GM23248 (cell line): ENCODE data around the gene POLDIP2. TPM values are rescaled to one million over a fixed set of nuclear protein-coding genes. Genes with fewer than 3 reads are reported as not detected.

Experiments
- DNase-seq: peaks from one replicate; pipeline ENCODE4 v3.0.0-alpha.2; 2015
- H2AFZ ChIP-seq: fragments of 200-600 bp; sonication (generic); 2 replicates; pipeline ENCODE4 v1.6.1; 2016; ENCODE audit warnings: antibody characterized with exemption
- H3F3A ChIP-seq: fragments of 200-600 bp; sonication (generic); 2 replicates; pipeline ENCODE4 v1.6.1; 2016; ENCODE audit warnings: mild to moderate bottlenecking, antibody characterized with exemption, mixed run types; ENCODE audit not compliant: insufficient read depth
- H3K27ac ChIP-seq: fragments of 200-600 bp; sonication (generic); 2 replicates; pipeline ENCODE4 v1.5.1; 2016; ENCODE audit warnings: mild to moderate bottlenecking
- H3K27me3 ChIP-seq: fragments of 200-600 bp; sonication (generic); replicated peaks from 2 replicates; pipeline ENCODE4 v1.6.1; 2016; ENCODE audit warnings: mild to moderate bottlenecking; ENCODE audit not compliant: insufficient read depth
- H3K36me3 ChIP-seq: fragments of 200-600 bp; sonication (generic); 2 replicates; pipeline ENCODE4 v1.6.1; 2016; ENCODE audit warnings: low read depth, mild to moderate bottlenecking
- H3K4me1 ChIP-seq: fragments of 200-600 bp; sonication (generic); 2 replicates; pipeline ENCODE4 v1.6.1; 2016; ENCODE audit warnings: mild to moderate bottlenecking; ENCODE audit not compliant: insufficient read depth
- H3K4me2 ChIP-seq: fragments of 200-600 bp; sonication (generic); one replicate; pipeline ENCODE4 v1.6.1; 2016; ENCODE audit warnings: mild to moderate bottlenecking; ENCODE audit not compliant: unreplicated experiment
- H3K4me3 ChIP-seq: fragments of 200-600 bp; sonication (generic); 2 replicates; pipeline ENCODE4 v1.5.1; 2016; ENCODE audit warnings: mild to moderate bottlenecking
- H3K79me2 ChIP-seq: fragments of 200-600 bp; sonication (generic); 2 replicates; pipeline ENCODE4 v1.6.1; 2016; ENCODE audit warnings: mild to moderate bottlenecking; ENCODE audit not compliant: insufficient read depth
- H3K9ac ChIP-seq: fragments of 200-600 bp; sonication (generic); 2 replicates; pipeline ENCODE4 v1.6.1; 2016; ENCODE audit warnings: mild to moderate bottlenecking
- H3K9me2 ChIP-seq: fragments of 200-600 bp; sonication (generic); 2 replicates; pipeline ENCODE4 v1.6.1; 2016; ENCODE audit warnings: mixed run types, mild to moderate bottlenecking, moderate library complexity; ENCODE audit not compliant: insufficient read depth
- H3K9me3 ChIP-seq: fragments of 200-600 bp; sonication (generic); one replicate; pipeline ENCODE4 v1.6.1; 2017; ENCODE audit warnings: low read depth
- H4K20me1 ChIP-seq: fragments of 200-600 bp; sonication (generic); 2 replicates; pipeline ENCODE4 v1.6.0; 2016; ENCODE audit not compliant: insufficient read depth
- EZH2 ChIP-seq: fragments of 200-600 bp; sonication (generic); IDR thresholded peaks from 2 replicates; pipeline ENCODE4 v1.6.1; 2018; ENCODE audit warnings: antibody characterized with exemption, mild to moderate bottlenecking; ENCODE audit not compliant: insufficient read depth, poor library complexity, severe bottlenecking
- EZH2phosphoT487 ChIP-seq: fragments of 200-600 bp; sonication (generic); IDR thresholded peaks from 2 replicates; pipeline ENCODE4 v1.6.1; 2018; ENCODE audit warnings: antibody characterized with exemption, moderate library complexity, mild to moderate bottlenecking, low read depth; ENCODE audit not compliant: insufficient read depth
- WGBS, 2 experiments: methylation state at CpG; one replicate each; pipeline ENCODE4 v1.1.6; 2015 to 2017; ENCODE audit warnings: low lambda C conversion rate in 2 of 2, low coverage in 1 of 2; ENCODE audit errors: missing lambda C conversion rate in 2 of 2; 5-methylcytosine and 5-hydroxymethylcytosine counted together
- in situ Hi-C: fragments of 300-500 bp; cut with MboI; formaldehyde crosslinking; loops from 2 replicates; pipeline ENCODE4 v1.15.0; 2020
- polyA plus RNA-seq: library from polyadenylated mRNA; unstranded; fragments of >200 nt; fragmentation: Nextera tagmentation; extraction: Ambion mirVana; gene quantifications from 2 replicates; pipeline ENCODE4 v1.2.1, GENCODE V29; 2016
- total RNA-seq: library from RNA; depleted of rRNA; stranded (reverse); fragments of >200 nt; shearing (Covaris generic); gene quantifications from 2 replicates; pipeline ENCODE4 v1.2.3, GENCODE V29; 2014

The POLDIP2 gene
- total and polyA plus RNA-seq, 2 experiments from 2014 or later, result 92.7 to 105 TPM

GRCh38 chr17:28363776-28364650 lies 6.7 kb upstream of the POLDIP2 start:
- H2AFZ ChIP-seq, result no peak overlapping the region
- H3F3A ChIP-seq, result no peaks in the 10 kb centered on the region
- H3K27ac ChIP-seq, result no peak overlapping the region
- peaks cover 21% of the 10 kb centered on the region for H3K36me3 ChIP-seq
- H3K4me3 ChIP-seq, result no peak overlapping the region
- no peak for DNase-seq
- peaks cover 6% of the 10 kb centered on the region for H3K79me2 ChIP-seq
- H3K9me3 ChIP-seq, result no peaks in the 10 kb centered on the region
- H3K9me2 ChIP-seq, result no peaks in the 10 kb centered on the region
- TF ChIP-seq EZH2, result no peak
- TF ChIP-seq EZH2phosphoT487, result no peak
- in situ Hi-C loops, result no loop called here
- no peaks in the 10 kb centered on the region for H3K27me3 ChIP-seq
- no peaks in the 10 kb centered on the region for H3K4me1 ChIP-seq
- no peak overlapping the region for H3K9ac ChIP-seq
- H4K20me1 ChIP-seq, result no peaks in the 10 kb centered on the region
- 87 to 90% methylated on average over 8 of the region's 8 CpGs for WGBS, 2 experiments
- H3K4me2 ChIP-seq, result no peak overlapping the region

- Histone ChIP-seq H3K9ac (no peak overlapping the region), H3K4me2 (no peak overlapping the region), H3K4me3 (no peak overlapping the region), H4K20me1 (no peaks in the 10 kb centered on the region), H3K36me3 (peaks cover 21% of the 10 kb centered on the region), H3K79me2 (peaks cover 14% of the 10 kb centered on the region), H2AFZ (no peak overlapping the region), H3F3A (no peaks in the 10 kb centered on the region), H3K9me2 (no peaks in the 10 kb centered on the region), H3K9me3 (no peaks in the 10 kb centered on the region), H3K4me1 (peaks cover 4% of the 10 kb centered on the region; the same call in 1 of the 2 replicates), H3K27ac (no peak overlapping the region), H3K27me3 (no peaks in the 10 kb centered on the region)
- 90 to 94% methylated on average over 5 of the region's 5 CpGs for WGBS, 2 experiments
- no peak for DNase-seq
- TF ChIP-seq EZH2, result no peak
- TF ChIP-seq EZH2phosphoT487, result no peak
- in situ Hi-C loops, result no loop called here
These were observed 5.9 kb upstream of the POLDIP2 start for GRCh38 chr17:28363186-28363585.

- in situ Hi-C loops, result no loop called here
- WGBS, 2 experiments, result 0 to 1% methylated on average over 4 of the region's 4 CpGs
- TF ChIP-seq EZH2phosphoT487 (no peak), EZH2 (no peak)
These were observed 522 bp upstream of the POLDIP2 start for GRCh38 chr17:28357901-28358197.

GRCh38 chr17:28350271-28350670 lies 7.1 kb downstream of the POLDIP2 start:
- Histone ChIP-seq H3K4me1 (peaks cover 24% of the 10 kb centered on the region), H3K9me2 (no peaks in the 10 kb centered on the region), H3F3A (peaks cover 54% of the 10 kb centered on the region), H2AFZ (no peak overlapping the region), H3K4me3 (no peak overlapping the region), H3K27ac (no peak overlapping the region), H3K79me2 (peaks cover 19% of the 10 kb centered on the region), H3K9me3 (no peaks in the 10 kb centered on the region), H3K36me3 (peaks cover 42% of the 10 kb centered on the region), H4K20me1 (no peaks in the 10 kb centered on the region), H3K4me2 (no peak overlapping the region), H3K9ac (no peak overlapping the region), H3K27me3 (no peaks in the 10 kb centered on the region)
- WGBS, 2 experiments, result 93 to 95% methylated on average over 7 of the region's 7 CpGs
- TF ChIP-seq EZH2 (no peak), EZH2phosphoT487 (no peak)
- DNase-seq, result no peak
- in situ Hi-C loops, result no loop called here

More at GRCh38 chr17:28357901-28358197, 522 bp upstream of the POLDIP2 start:
- peak overlapping the region; percentile 95 for H3K9ac ChIP-seq
- H3K4me1 ChIP-seq, result peaks cover 12% of the 10 kb centered on the region
- no peak for DNase-seq
- no peaks in the 10 kb centered on the region for H3K9me3 ChIP-seq
- peaks cover 54% of the 10 kb centered on the region for H3K79me2 ChIP-seq
- peaks cover 28% of the 10 kb centered on the region for H3K36me3 ChIP-seq
- H3K4me2 ChIP-seq, result peak overlapping the region; percentile 93
- no peaks in the 10 kb centered on the region for H4K20me1 ChIP-seq
- H3K4me3 ChIP-seq, result peak overlapping the region; percentile 89
- H2AFZ ChIP-seq, result peak overlapping the region; percentile 83
- H3K27ac ChIP-seq, result peak overlapping the region; percentile 36
- no peaks in the 10 kb centered on the region for H3F3A ChIP-seq
- no peaks in the 10 kb centered on the region for H3K9me2 ChIP-seq
- no peaks in the 10 kb centered on the region for H3K27me3 ChIP-seq
